Posterior cingulate gyrus (tissue), 11 donors: ENCODE measurements around the gene EXOC3L4.
A peak's percentile ranks its signal among the peaks of the same experiment; 100 is the strongest.
"Not testable (repeated sequence)": the region's sequence is repeated elsewhere in the genome, so short reads cannot be mapped to it uniquely, and the experiment has no call there.

Source experiments
- DNase-seq, 10 donors: peaks; one replicate each; pipeline versions ENCODE4 v3.0.0 to v3.0.0-alpha.2; 2020 to 2021; ENCODE audit warnings: mixed read lengths in 3 of 10
- intact Hi-C: fragments of 100-400 bp; cut with DNase I; formaldehyde crosslinking; loops from one replicate; pipeline ENCODE4 v1.15.1; 2023

EXOC3L4 gene

DNA sequence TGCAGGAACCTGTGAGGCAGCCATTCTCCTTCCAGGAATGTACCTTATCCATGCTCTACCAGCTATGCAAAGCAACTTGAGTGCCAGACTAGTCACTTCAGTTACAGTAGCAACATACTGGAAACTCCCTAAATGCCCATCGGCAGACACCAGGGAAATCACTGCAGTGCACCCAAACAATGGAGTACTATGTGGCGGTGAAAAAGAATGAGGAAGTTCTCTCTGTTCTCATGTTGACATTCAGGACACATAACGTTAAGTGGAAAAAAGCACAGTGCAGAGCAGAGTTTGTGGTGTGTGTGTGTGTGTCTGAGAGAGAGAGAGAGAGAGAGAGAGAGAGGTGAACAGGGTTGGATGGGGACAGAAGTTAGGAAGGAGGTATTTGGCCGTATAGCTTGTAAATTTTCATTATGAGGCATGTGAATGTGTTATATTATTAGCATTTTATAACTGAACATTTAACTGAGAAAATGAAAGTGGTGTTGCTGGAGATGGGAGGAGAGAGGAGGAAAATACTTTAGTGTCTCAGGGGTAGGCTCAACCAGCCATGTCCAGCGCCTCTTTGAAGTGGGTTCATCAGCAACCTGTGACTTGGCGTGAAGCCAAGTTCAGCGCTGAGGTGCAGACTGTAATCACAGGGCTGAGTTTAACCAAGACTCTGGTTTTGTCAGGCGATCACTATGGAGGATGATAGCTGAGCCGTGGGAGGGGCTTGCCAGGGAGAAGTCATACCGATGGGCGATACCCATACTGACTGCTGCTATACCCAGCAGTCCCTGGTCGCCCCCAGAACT, 46.0 kb downstream of the EXOC3L4 start:
- intact Hi-C loops: no loop called here
- DNase-seq: no peak

DNA sequence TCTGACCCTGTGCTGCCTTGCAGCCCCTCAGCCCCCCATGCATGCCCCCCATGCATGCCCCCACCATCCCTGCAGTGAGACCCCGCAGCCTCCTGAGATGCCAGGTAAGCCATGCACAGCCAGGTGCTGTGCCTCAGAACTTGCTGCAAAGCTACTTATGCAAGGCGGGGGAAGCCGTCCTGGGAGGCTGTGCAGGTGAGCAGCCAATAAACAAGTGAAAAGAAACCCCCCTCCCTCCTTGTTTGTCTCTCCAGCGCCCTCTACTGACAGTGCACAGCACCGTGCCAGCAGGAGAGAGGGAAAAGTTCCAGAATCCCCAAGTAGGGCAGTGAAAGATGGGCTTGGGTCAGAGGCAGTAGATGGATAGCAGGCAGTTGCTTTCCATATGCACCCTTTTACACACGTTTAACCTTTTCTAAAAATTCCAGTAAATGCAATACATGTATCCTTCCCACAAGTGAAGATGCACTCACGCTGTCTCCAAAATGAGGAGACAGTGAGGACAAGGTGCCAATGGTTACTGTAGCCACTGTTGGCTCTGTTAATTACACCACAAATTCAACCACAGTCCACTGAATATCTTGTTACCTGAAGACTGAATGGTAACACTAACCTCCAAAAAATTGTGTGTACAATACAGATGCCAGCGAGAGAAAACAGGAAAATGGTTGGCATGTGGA, 46.7 kb downstream of the EXOC3L4 start:
- DNase-seq: peak in 2 of 10 donors; percentile 45 to 48
- intact Hi-C loops: no loop called here

GRCh38 chr14:103142026-103142425, 47.5 kb downstream of the EXOC3L4 start:
- intact Hi-C loops: no loop called here

DNA sequence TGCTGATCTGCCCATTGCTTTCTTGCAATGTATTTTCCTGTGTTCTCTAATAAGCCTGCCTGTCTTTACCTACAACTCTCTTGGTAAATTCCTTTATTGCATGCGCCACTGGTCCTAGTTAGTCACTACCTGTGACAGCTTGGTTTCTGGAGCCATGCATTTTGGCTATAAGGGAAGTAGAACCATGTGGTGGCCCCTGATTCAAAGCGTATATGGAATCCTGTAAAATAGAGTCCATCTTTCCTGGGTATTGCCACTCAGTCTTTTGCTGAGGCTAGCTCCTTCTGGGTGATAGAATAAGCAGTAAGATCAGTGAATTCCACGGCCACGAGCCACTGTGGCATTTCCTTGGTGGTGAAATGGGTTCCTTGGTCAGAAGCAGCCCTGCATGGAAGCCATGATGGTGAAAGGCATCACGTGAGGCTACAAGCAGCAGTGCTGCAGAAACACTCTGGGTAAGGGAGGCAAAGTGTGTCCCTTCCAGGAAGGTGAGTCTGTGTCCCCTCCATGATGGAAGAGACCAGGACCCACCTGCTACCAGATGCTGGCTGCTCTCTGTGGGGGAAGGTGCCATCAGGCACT, 48.3 kb downstream of the EXOC3L4 start:
- intact Hi-C loops: no loop called here
- peak in 1 of 10 donors; percentile 31 for DNase-seq

More at GRCh38 chr14:103142026-103142425, 47.5 kb downstream of the EXOC3L4 start:
- peak in 2 of 10 donors; percentile 9 to 20 for DNase-seq

DNA sequence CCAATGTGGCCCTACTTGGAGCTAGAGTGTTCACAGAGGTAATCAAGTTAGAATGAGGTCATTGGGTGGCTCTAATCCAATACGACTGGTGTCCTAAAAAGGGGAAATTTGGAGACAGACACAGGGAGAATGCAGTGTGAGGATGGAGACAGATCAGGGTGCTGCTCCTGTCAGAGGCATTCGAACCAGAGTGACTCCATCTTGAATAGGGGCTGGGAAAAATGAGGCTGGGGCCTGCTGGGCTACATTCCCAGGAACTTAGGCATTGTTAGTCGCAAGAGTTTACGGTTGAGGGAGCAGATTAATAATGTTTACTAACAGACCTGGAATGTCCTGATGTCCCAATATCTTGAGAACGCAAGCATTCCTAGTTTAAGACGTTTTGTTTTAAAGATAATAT, 49.0 kb downstream of the EXOC3L4 start:
- peak in 1 of 10 donors; percentile 9 for DNase-seq
- intact Hi-C loops: no loop called here

GRCh38 chr14:103144085-103144484, 49.6 kb downstream of the EXOC3L4 start:
- intact Hi-C loops: no loop called here
- peak in 1 of 10 donors; percentile 5 for DNase-seq

DNA sequence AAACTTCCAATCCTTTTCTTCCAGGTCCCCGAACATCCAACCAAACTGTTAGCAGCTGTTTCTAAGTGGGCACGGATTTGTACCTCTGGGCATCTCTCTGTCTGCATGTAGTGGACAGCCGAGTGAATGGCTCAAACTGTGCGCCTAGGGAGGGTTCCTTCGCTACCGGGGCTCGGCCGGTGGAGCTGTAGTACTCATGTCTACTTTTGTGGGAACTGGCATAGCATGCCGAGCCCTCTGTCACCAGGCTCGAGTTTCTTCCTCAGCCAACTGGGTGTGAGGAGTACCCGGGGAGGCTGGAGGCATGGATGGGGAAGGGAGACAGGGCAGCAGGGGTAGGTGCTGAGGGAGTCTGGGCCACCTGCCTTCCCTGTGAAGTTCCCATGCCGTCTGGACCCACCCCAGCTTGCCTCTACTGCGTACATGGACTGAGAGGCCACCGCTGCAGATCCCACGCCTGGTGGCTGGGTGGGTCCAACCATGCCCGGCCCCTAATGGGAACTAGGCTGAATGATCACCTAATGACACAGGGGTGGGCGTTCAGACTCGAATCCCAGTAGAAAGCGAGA, 51.7 kb downstream of the EXOC3L4 start:
- DNase-seq: peak in 3 of 10 donors; percentile 62 to 72 (median 68)
- intact Hi-C loops: no loop called here

GRCh38 chr14:103149351-103150237, 55.1 kb downstream of the EXOC3L4 start:
- intact Hi-C loops: no loop called here
- DNase-seq: peak in 2 of 10 donors; percentile 17 to 52

GRCh38 chr14:103151270-103151945, 56.9 kb downstream of the EXOC3L4 start:
- DNase-seq: peak in 3 of 10 donors; percentile 43 to 51 (median 51)
- intact Hi-C loops: no loop called here

DNA sequence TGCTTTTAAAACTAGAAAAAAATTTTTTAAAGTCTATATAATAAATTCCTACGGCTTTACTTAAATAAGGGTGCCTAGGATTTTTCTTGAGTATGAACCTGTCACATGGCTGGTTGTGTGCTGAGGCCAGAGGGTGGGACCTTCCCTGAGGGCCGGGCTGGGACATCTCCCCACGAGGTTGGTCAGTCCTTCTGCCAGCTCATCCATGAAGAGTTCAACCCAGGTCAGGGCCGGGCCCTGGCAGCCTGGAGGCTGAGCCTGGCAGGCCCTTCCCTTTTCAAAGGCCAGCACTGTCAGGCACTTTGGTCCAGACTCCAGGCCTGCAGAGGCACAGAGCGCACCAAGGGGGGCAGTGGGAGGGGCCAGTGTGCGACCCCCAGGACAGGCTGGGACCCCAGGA, 60.5 kb downstream of the EXOC3L4 start:
- intact Hi-C loops: no loop called here
- peak in 5 of 10 donors; percentile 38 to 86 (median 49) for DNase-seq

- intact Hi-C loops: not testable (repeated sequence)
- peak in 2 of 10 donors; percentile 36 to 62 for DNase-seq
These were observed 60.9 kb downstream of the EXOC3L4 start for GRCh38 chr14:103155416-103155815.

- intact Hi-C loops: no loop called here
- DNase-seq: peak in 2 of 10 donors; percentile 56 to 65
These were observed 61.4 kb downstream of the EXOC3L4 start for GRCh38 chr14:103155826-103156394.

GRCh38 chr14:103156651-103157378, 62.3 kb downstream of the EXOC3L4 start:
- peak in 1 of 10 donors; percentile 42 for DNase-seq
- intact Hi-C loops: no loop called here

GRCh38 chr14:103157969-103158368, 63.4 kb downstream of the EXOC3L4 start:
- peak in 1 of 10 donors; percentile 41 for DNase-seq
- intact Hi-C loops: no loop called here

DNA sequence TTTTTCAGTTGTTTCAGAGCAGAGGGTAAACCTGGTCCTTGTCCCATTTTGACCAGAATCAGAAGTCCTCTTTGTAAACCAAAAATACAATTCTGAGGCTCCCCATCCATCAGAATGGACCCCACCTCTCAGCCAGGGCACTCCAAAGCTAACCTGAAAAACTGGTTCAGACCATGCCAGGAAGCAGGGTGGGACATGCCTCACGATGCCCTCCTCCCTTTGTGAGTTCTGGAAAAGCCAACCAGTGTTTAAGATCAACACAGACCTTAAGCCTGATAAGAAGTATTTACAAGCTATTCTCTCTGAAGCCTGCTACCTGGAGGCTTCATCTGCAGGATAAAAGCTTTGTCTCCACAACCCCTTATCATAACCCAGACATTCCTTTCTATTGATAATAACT, 64.2 kb downstream of the EXOC3L4 start:
- DNase-seq: no peak
- intact Hi-C loops: no loop called here
